ENCODE measurements around the gene KCNJ11.

KCNJ11 gene

GRCh38 chr11:17414992-17415391 is 26.5 kb upstream of the KCNJ11 start:
- Histone ChIP-seq H3K9me3 (ENCODE audit: control insufficient read depth, insufficient read depth, low read length) (no peaks in the 10 kb centered on the region), H3K4me1 (ENCODE audit: insufficient read depth, low read length) (no peaks in the 10 kb centered on the region), H3K36me3 (ENCODE audit: insufficient read depth, low read length) (no peaks in the 10 kb centered on the region), H3K9ac (ENCODE audit: low read depth, low read length) (no peak overlapping the region)

- Histone ChIP-seq H3K4me1 (ENCODE audit: insufficient read depth, low read length) (no peaks in the 10 kb centered on the region), H3K9me3 (ENCODE audit: control insufficient read depth, insufficient read depth, low read length) (no peaks in the 10 kb centered on the region), H3K36me3 (ENCODE audit: insufficient read depth, low read length) (no peaks in the 10 kb centered on the region), H3K9ac (ENCODE audit: low read depth, low read length) (no peak overlapping the region)
Observed at GRCh38 chr11:17414317-17414737, 25.9 kb upstream of the KCNJ11 start.

- H3K9me3 ChIP-seq (ENCODE audit: control insufficient read depth, insufficient read depth, low read length) = no peaks in the 10 kb centered on the region
- no peak overlapping the region for H3K9ac ChIP-seq (ENCODE audit: low read depth, low read length)
- H3K36me3 ChIP-seq (ENCODE audit: insufficient read depth, low read length) = no peaks in the 10 kb centered on the region
- no peaks in the 10 kb centered on the region for H3K4me1 ChIP-seq (ENCODE audit: insufficient read depth, low read length)
Observed at GRCh38 chr11:17413414-17414316, 25.2 kb upstream of the KCNJ11 start.

- H3K9me3 ChIP-seq (ENCODE audit: control insufficient read depth, insufficient read depth, low read length) = no peaks in the 10 kb centered on the region
- no peaks in the 10 kb centered on the region for H3K36me3 ChIP-seq (ENCODE audit: insufficient read depth, low read length)
- no peak overlapping the region for H3K9ac ChIP-seq (ENCODE audit: low read depth, low read length)
Observed at GRCh38 chr11:17412488-17413180, 24.2 kb upstream of the KCNJ11 start.

GRCh38 chr11:17411418-17411817 is 23.0 kb upstream of the KCNJ11 start:
- no peak overlapping the region for H3K9ac ChIP-seq (ENCODE audit: low read depth, low read length)
- H3K4me1 ChIP-seq (ENCODE audit: insufficient read depth, low read length) = no peaks in the 10 kb centered on the region
- H3K36me3 ChIP-seq (ENCODE audit: insufficient read depth, low read length) = no peaks in the 10 kb centered on the region
- no peaks in the 10 kb centered on the region for H3K9me3 ChIP-seq (ENCODE audit: control insufficient read depth, insufficient read depth, low read length)

More at GRCh38 chr11:17412488-17413180, 24.2 kb upstream of the KCNJ11 start:
- H3K4me1 ChIP-seq (ENCODE audit: insufficient read depth, low read length) = no peaks in the 10 kb centered on the region

- Histone ChIP-seq H3K9me3 (ENCODE audit: control insufficient read depth, insufficient read depth, low read length) (no peaks in the 10 kb centered on the region), H3K9ac (ENCODE audit: low read depth, low read length) (no peak overlapping the region), H3K36me3 (ENCODE audit: insufficient read depth, low read length) (no peaks in the 10 kb centered on the region), H3K4me1 (ENCODE audit: insufficient read depth, low read length) (no peaks in the 10 kb centered on the region; the same call in 1 of the 2 replicates)
Observed at GRCh38 chr11:17410606-17411379, 22.3 kb upstream of the KCNJ11 start.

GRCh38 chr11:17408641-17409040 is 20.2 kb upstream of the KCNJ11 start:
- Histone ChIP-seq H3K4me1 (ENCODE audit: insufficient read depth, low read length) (no peaks in the 10 kb centered on the region; the same call in 1 of the 2 replicates), H3K36me3 (ENCODE audit: insufficient read depth, low read length) (no peaks in the 10 kb centered on the region), H3K9ac (ENCODE audit: low read depth, low read length) (no peak overlapping the region), H3K9me3 (ENCODE audit: control insufficient read depth, insufficient read depth, low read length) (no peaks in the 10 kb centered on the region)

- no peaks in the 10 kb centered on the region; the same call in 1 of the 2 replicates for H3K36me3 ChIP-seq (ENCODE audit: insufficient read depth, low read length)
- no peaks in the 10 kb centered on the region; the same call in 1 of the 2 replicates for H3K4me1 ChIP-seq (ENCODE audit: insufficient read depth, low read length)
- H3K9me3 ChIP-seq (ENCODE audit: control insufficient read depth, insufficient read depth, low read length) = no peaks in the 10 kb centered on the region
- no peak overlapping the region for H3K9ac ChIP-seq (ENCODE audit: low read depth, low read length)
Observed at GRCh38 chr11:17408026-17408425, 19.6 kb upstream of the KCNJ11 start.

GRCh38 chr11:17407575-17407974 is 19.1 kb upstream of the KCNJ11 start:
- no peaks in the 10 kb centered on the region for H3K9me3 ChIP-seq (ENCODE audit: control insufficient read depth, insufficient read depth, low read length)
- no peaks in the 10 kb centered on the region; the same call in 1 of the 2 replicates for H3K36me3 ChIP-seq (ENCODE audit: insufficient read depth, low read length)
- no peak overlapping the region for H3K9ac ChIP-seq (ENCODE audit: low read depth, low read length)
- no peaks in the 10 kb centered on the region; the same call in 1 of the 2 replicates for H3K4me1 ChIP-seq (ENCODE audit: insufficient read depth, low read length)

- Histone ChIP-seq H3K9ac (ENCODE audit: low read depth, low read length) (no peak overlapping the region), H3K9me3 (ENCODE audit: control insufficient read depth, insufficient read depth, low read length) (no peaks in the 10 kb centered on the region), H3K4me1 (ENCODE audit: insufficient read depth, low read length) (no peaks in the 10 kb centered on the region; the same call in 1 of the 2 replicates), H3K36me3 (ENCODE audit: insufficient read depth, low read length) (no peaks in the 10 kb centered on the region; the same call in 1 of the 2 replicates)
Observed at GRCh38 chr11:17406818-17407149, 18.3 kb upstream of the KCNJ11 start.

GRCh38 chr11:17406082-17406817 is 17.8 kb upstream of the KCNJ11 start:
- no peaks in the 10 kb centered on the region for H3K9me3 ChIP-seq (ENCODE audit: control insufficient read depth, insufficient read depth, low read length)
- no peaks in the 10 kb centered on the region; the same call in 1 of the 2 replicates for H3K4me1 ChIP-seq (ENCODE audit: insufficient read depth, low read length)
- H3K36me3 ChIP-seq (ENCODE audit: insufficient read depth, low read length) = no peaks in the 10 kb centered on the region; the same call in 1 of the 2 replicates
- H3K9ac ChIP-seq (ENCODE audit: low read depth, low read length) = no peak overlapping the region

- H3K9ac ChIP-seq (ENCODE audit: low read depth, low read length) = no peak overlapping the region
- no peaks in the 10 kb centered on the region for H3K9me3 ChIP-seq (ENCODE audit: control insufficient read depth, insufficient read depth, low read length)
- no peaks in the 10 kb centered on the region; the same call in 1 of the 2 replicates for H3K36me3 ChIP-seq (ENCODE audit: insufficient read depth, low read length)
- H3K4me1 ChIP-seq (ENCODE audit: insufficient read depth, low read length) = no peaks in the 10 kb centered on the region; the same call in 1 of the 2 replicates
Observed at GRCh38 chr11:17405232-17406005, 17.0 kb upstream of the KCNJ11 start.

All from ES-I3 (cell line).